ENCODE results near the gene MEGF8.

The MEGF8 gene

GRCh38 chr19:42325308-42325895 lies at the start of gene MEGF8:
Gene MEGF8 (plus strand): TSS chr19:42325635. CDS start chr19:42326244, 609 bp downstream.
- Histone ChIP-seq H3K27ac (ENCODE audit: low read length) (peak within 1 kb of the TSS; percentile 45), H2AFZ (ENCODE audit: low read depth, low read length) (peak within 1 kb of the TSS; percentile 98), H3K9ac (ENCODE audit: low read length) (peak within 1 kb of the TSS; percentile 91), H3K4me1 (ENCODE audit: low read length) (peaks cover 11% of the 10 kb centered on the region), H4K20me1 (ENCODE audit: insufficient read depth, low read length) (0 out of 2 replicates have a peak, but pooled peaks cover 2% of the 10 kb centered on the region), H3K4me2 (ENCODE audit: low read length) (peak within 1 kb of the TSS; percentile 95), H3K79me2 (ENCODE audit: low read length) (peaks cover 24% of the 10 kb centered on the region), H3K4me3 (ENCODE audit: low read length) (peak within 1 kb of the TSS; percentile 92), H3K9me3 (ENCODE audit: insufficient read depth, low read length) (no peaks in the 10 kb centered on the region), H3K27me3 (ENCODE audit: low read depth, low read length) (no peaks in the 10 kb centered on the region), H3K36me3 (replicated peaks; ENCODE audit: low read depth, low read length) (no peaks in the 10 kb centered on the region)
- TF ChIP-seq EZH2phosphoT487 (IDR thresholded peaks at IDR 0.05; ENCODE audit: low read depth) (no peak), CTCF (IDR thresholded peaks at IDR 0.05; ENCODE audit: low read depth, low read length) (peak; percentile 97)

- peaks cover 12% of the 10 kb centered on the region for H3K79me2 ChIP-seq (ENCODE audit: low read length)
- H3K27ac ChIP-seq (ENCODE audit: low read length), result no peak overlapping the region
- no peak overlapping the region for H3K4me3 ChIP-seq (ENCODE audit: low read length)
- peaks cover 26% of the 10 kb centered on the region for H3K4me1 ChIP-seq (ENCODE audit: low read length)
- no peak for TF ChIP-seq CTCF (IDR thresholded peaks at IDR 0.05; ENCODE audit: low read depth, low read length)
- no peak for TF ChIP-seq EZH2phosphoT487 (IDR thresholded peaks at IDR 0.05; ENCODE audit: low read depth)
- no peak overlapping the region for H3K9ac ChIP-seq (ENCODE audit: low read length)
- H3K36me3 ChIP-seq (replicated peaks; ENCODE audit: low read depth, low read length), result peaks cover 17% of the 10 kb centered on the region
- H4K20me1 ChIP-seq (ENCODE audit: insufficient read depth, low read length), result no peaks in the 10 kb centered on the region
- peak overlapping the region; percentile 14; the same call in 1 of the 2 replicates for H3K4me2 ChIP-seq (ENCODE audit: low read length)
- no peaks in the 10 kb centered on the region for H3K9me3 ChIP-seq (ENCODE audit: insufficient read depth, low read length)
- no peak overlapping the region for H2AFZ ChIP-seq (ENCODE audit: low read depth, low read length)
- H3K27me3 ChIP-seq (ENCODE audit: low read depth, low read length), result no peaks in the 10 kb centered on the region
Measured at GRCh38 chr19:42276284-42276683, 49.2 kb upstream of the MEGF8 start.

GRCh38 chr19:42276821-42277220 lies 48.6 kb upstream of the MEGF8 start:
- Histone ChIP-seq H3K27ac (ENCODE audit: low read length) (peak overlapping the region; percentile 26; the same call in 1 of the 2 replicates), H3K4me3 (ENCODE audit: low read length) (no peak overlapping the region), H4K20me1 (ENCODE audit: insufficient read depth, low read length) (no peaks in the 10 kb centered on the region), H3K4me1 (ENCODE audit: low read length) (peaks cover 30% of the 10 kb centered on the region), H3K4me2 (ENCODE audit: low read length) (peak overlapping the region; percentile 14), H3K9ac (ENCODE audit: low read length) (no peak overlapping the region), H3K27me3 (ENCODE audit: low read depth, low read length) (no peaks in the 10 kb centered on the region), H3K9me3 (ENCODE audit: insufficient read depth, low read length) (no peaks in the 10 kb centered on the region), H2AFZ (ENCODE audit: low read depth, low read length) (no peak overlapping the region), H3K36me3 (replicated peaks; ENCODE audit: low read depth, low read length) (peaks cover 17% of the 10 kb centered on the region), H3K79me2 (ENCODE audit: low read length) (peaks cover 7% of the 10 kb centered on the region; the same call in 1 of the 2 replicates)
- no peak for TF ChIP-seq EZH2phosphoT487 (IDR thresholded peaks at IDR 0.05; ENCODE audit: low read depth)
- no peak for TF ChIP-seq CTCF (IDR thresholded peaks at IDR 0.05; ENCODE audit: low read depth, low read length)

GRCh38 chr19:42277821-42278451 lies 47.5 kb upstream of the MEGF8 start:
- Histone ChIP-seq H3K9ac (ENCODE audit: low read length) (no peak overlapping the region), H2AFZ (ENCODE audit: low read depth, low read length) (no peak overlapping the region), H3K36me3 (replicated peaks; ENCODE audit: low read depth, low read length) (peaks cover 17% of the 10 kb centered on the region), H3K4me3 (ENCODE audit: low read length) (no peak overlapping the region), H3K4me1 (ENCODE audit: low read length) (peaks cover 40% of the 10 kb centered on the region), H3K4me2 (ENCODE audit: low read length) (no peak overlapping the region), H3K9me3 (ENCODE audit: insufficient read depth, low read length) (no peaks in the 10 kb centered on the region), H3K27me3 (ENCODE audit: low read depth, low read length) (no peaks in the 10 kb centered on the region), H3K79me2 (ENCODE audit: low read length) (peaks cover 6% of the 10 kb centered on the region; the same call in 1 of the 2 replicates), H3K27ac (ENCODE audit: low read length) (no peak overlapping the region), H4K20me1 (ENCODE audit: insufficient read depth, low read length) (no peaks in the 10 kb centered on the region)
- no peak for TF ChIP-seq CTCF (IDR thresholded peaks at IDR 0.05; ENCODE audit: low read depth, low read length)
- TF ChIP-seq EZH2phosphoT487 (IDR thresholded peaks at IDR 0.05; ENCODE audit: low read depth), result no peak
